ENCODE data around the gene DLK1. TPM values are rescaled to one million over a fixed set of nuclear protein-coding genes. Genes with fewer than 3 reads are reported as not detected.

DLK1 gene
- total and polyA plus RNA-seq, 2 of the 13 experiments (the other 11 are each of a cell fraction or from before 2014, with no cell fraction given): 95.5 to 312 TPM

GRCh38 chr14:100714258-100714892 is 12.3 kb upstream of the DLK1 start:
- H3K4me3 ChIP-seq (replicated peaks in 1 of 3; ENCODE audit: insufficient read depth in 1 of 3, low read depth in 2 of 3, low read length in 3 of 3): no peak overlapping the region
- no TSS peak for BruUV-seq (replicated peaks)
- H2AFZ ChIP-seq (ENCODE audit: low read length): no peak overlapping the region
- no peak for FAIRE-seq
- no peak overlapping the region for H3K27ac ChIP-seq (ENCODE audit: extremely low read length, insufficient read depth, low read length)
- H3K9me3 ChIP-seq (ENCODE audit: low read length): no peaks in the 10 kb centered on the region
- H3K4me2 ChIP-seq (ENCODE audit: low read depth, low read length): no peak overlapping the region
- WGBS (ENCODE audit: low lambda C conversion rate): 61% methylated on average over 17 of the region's 23 CpGs
- peaks cover 5 to 12% of the 10 kb centered on the region in 2 experiments; a peak in 3 of 5 replicates for H3K27me3 ChIP-seq (ENCODE audit: control insufficient read depth in 1 of 2, insufficient read depth in 2 of 2, low read length in 2 of 2)
- no peaks in the 10 kb centered on the region for H3K79me2 ChIP-seq (ENCODE audit: insufficient read depth, low read length)
- TF ChIP-seq E2F5 (CRISPR knock-in tag; conservative IDR thresholded peaks at IDR 0.05): no peak
- 0 out of 2 replicates have a peak, but pooled peaks have one; percentile 53 for TF ChIP-seq HNRNPL (IDR thresholded peaks at IDR 0.05; ENCODE audit: low read depth, low read length)
- no peak for DNase-seq (ENCODE audit: low spot score)
- in situ Hi-C loops (cut with HindIII; ENCODE audit: extremely low pct_ligation_motif_present, low pct_unique_long_range_greater_than_20kb): no loop called here
- no peak for ATAC-seq
- H4K20me1 ChIP-seq (ENCODE audit: insufficient read depth, low read length): no peaks in the 10 kb centered on the region
- no peak overlapping the region for H3K9ac ChIP-seq (ENCODE audit: insufficient read depth, low read depth, low read length)
- CTCF ChIA-PET (ENCODE audit: low intra/inter-chr PET ratio, low total read pairs): no interaction called here
- no peaks in the 10 kb centered on the region for H3K36me3 ChIP-seq (replicated peaks in 1 of 2; ENCODE audit: control insufficient read depth in 1 of 2, insufficient read depth in 2 of 2, low read length in 2 of 2)
- intact Hi-C loops (cut with micrococcal nuclease; ENCODE audit: unreplicated experiment): no loop called here
- POLR2A ChIA-PET: interaction anchor here (0.6 kb wide), 1 partner anchor 1602 kb away, joined by 4 read pairs; no protein-coding TSS in a partner anchor
- H3K4me1 ChIP-seq (ENCODE audit: insufficient read depth, low read length): peaks cover 72% of the 10 kb centered on the region

DNA sequence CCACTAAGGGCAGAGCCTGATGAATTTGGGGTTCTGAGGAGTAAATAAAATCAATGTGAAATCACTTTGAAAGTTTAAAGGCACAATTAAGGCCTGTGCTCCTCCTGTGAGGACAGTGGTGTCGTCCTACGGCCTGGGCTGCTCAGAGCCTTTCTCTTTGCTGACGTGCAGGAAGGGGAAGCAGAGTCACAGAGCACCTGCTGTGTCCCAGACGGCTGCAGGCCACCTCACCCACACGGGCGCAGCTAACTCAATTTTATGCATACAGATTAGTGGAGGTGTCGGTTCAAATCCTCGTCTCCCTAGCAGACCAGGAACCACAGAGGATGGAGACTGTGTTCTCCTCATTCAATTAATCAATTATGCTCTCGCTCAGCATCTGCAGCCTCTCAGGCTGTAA is 11.4 kb upstream of the DLK1 start:
- H3K4me1 ChIP-seq (ENCODE audit: insufficient read depth, low read length): peaks cover 78% of the 10 kb centered on the region
- in situ Hi-C loops (cut with HindIII; ENCODE audit: extremely low pct_ligation_motif_present, low pct_unique_long_range_greater_than_20kb) (no loop called here), intact Hi-C loops (cut with micrococcal nuclease; ENCODE audit: unreplicated experiment) (no loop called here)
- ATAC-seq: no peak
- TF ChIP-seq ZNF572 (CRISPR knock-in tag; IDR thresholded peaks at IDR 0.05) (no peak), ZEB1 (IDR thresholded peaks at IDR 0.05; ENCODE audit: insufficient replicate concordance, low read depth) (no peak), ZNF652 (CRISPR knock-in tag; IDR thresholded peaks at IDR 0.05; ENCODE audit: borderline replicate concordance, low read depth) (no peak)
- no peak overlapping the region for H3K4me3 ChIP-seq (replicated peaks in 1 of 3; ENCODE audit: insufficient read depth in 1 of 3, low read depth in 2 of 3, low read length in 3 of 3)
- DNase-seq (ENCODE audit: low spot score): no peak
- H3K79me2 ChIP-seq (ENCODE audit: insufficient read depth, low read length): no peaks in the 10 kb centered on the region
- ChIA-PET CTCF (ENCODE audit: low intra/inter-chr PET ratio, low total read pairs) (no interaction called here), POLR2A (no interaction called here)
- BruUV-seq (replicated peaks): no TSS peak
- no peaks in the 10 kb centered on the region for H3K36me3 ChIP-seq (replicated peaks in 1 of 2; ENCODE audit: control insufficient read depth in 1 of 2, insufficient read depth in 2 of 2, low read length in 2 of 2)
- H4K20me1 ChIP-seq (ENCODE audit: insufficient read depth, low read length): no peaks in the 10 kb centered on the region
- 21% methylated on average over 7 of the region's 9 CpGs for WGBS (ENCODE audit: low lambda C conversion rate)
- H3K9me3 ChIP-seq (ENCODE audit: low read length): no peaks in the 10 kb centered on the region
- no peak overlapping the region for H3K27ac ChIP-seq (ENCODE audit: extremely low read length, insufficient read depth, low read length)
- H2AFZ ChIP-seq (ENCODE audit: low read length): no peak overlapping the region
- peak overlapping the region; percentile 46; the same call in 1 of the 2 replicates for H3K4me2 ChIP-seq (ENCODE audit: low read depth, low read length)
- no peak overlapping the region for H3K9ac ChIP-seq (ENCODE audit: insufficient read depth, low read depth, low read length)
- no peak for FAIRE-seq
- H3K27me3 ChIP-seq (ENCODE audit: control insufficient read depth in 1 of 2, insufficient read depth in 2 of 2, low read length in 2 of 2): peaks cover 5 to 17% of the 10 kb centered on the region in 2 experiments; a peak in 4 of 5 replicates
